ENCODE measurements around the gene DYNLT2.

The DYNLT2 gene

DNA sequence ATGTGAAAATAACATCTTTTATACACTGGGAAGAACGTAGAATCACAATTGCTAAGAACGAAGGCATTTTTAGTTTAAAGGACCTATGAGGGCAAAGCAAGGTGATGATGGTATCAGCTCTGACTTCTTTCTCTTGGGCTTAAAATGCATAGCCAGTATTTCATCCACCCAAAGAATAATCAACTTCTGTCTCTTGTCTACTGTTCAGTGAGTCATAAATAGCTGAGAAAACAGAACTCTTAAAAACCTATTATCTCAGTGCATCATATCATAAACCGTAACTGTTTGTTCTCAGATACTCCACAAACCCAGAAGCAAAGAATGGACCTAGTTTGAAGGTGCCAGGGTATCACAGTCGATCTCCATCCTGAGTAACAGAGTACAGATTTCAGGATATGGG lies 32.3 kb downstream of the DYNLT2 start:
- peaks cover 16% of the 10 kb centered on the region for H4K20me1 ChIP-seq (ENCODE audit: insufficient read depth, low read length)
- H3K27ac ChIP-seq (ENCODE audit: low read length): no peak overlapping the region
- no peak overlapping the region for H3K4me3 ChIP-seq (ENCODE audit: low read length)
- H3K4me2 ChIP-seq (ENCODE audit: low read length): no peak overlapping the region
- TF ChIP-seq EZH2phosphoT487 (IDR thresholded peaks at IDR 0.05; ENCODE audit: low read depth): no peak
- TF ChIP-seq, protein P1, sequence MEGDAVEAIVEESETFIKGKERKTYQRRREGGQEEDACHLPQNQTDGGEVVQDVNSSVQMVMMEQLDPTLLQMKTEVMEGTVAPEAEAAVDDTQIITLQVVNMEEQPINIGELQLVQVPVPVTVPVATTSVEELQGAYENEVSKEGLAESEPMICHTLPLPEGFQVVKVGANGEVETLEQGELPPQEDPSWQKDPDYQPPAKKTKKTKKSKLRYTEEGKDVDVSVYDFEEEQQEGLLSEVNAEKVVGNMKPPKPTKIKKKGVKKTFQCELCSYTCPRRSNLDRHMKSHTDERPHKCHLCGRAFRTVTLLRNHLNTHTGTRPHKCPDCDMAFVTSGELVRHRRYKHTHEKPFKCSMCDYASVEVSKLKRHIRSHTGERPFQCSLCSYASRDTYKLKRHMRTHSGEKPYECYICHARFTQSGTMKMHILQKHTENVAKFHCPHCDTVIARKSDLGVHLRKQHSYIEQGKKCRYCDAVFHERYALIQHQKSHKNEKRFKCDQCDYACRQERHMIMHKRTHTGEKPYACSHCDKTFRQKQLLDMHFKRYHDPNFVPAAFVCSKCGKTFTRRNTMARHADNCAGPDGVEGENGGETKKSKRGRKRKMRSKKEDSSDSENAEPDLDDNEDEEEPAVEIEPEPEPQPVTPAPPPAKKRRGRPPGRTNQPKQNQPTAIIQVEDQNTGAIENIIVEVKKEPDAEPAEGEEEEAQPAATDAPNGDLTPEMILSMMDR (IDR thresholded peaks at IDR 0.05; ENCODE audit: low read depth, low read length): no peak
- no peak overlapping the region for H2AFZ ChIP-seq (ENCODE audit: low read depth, low read length)
- H3K9ac ChIP-seq (ENCODE audit: low read length): no peak overlapping the region
- H3K9me3 ChIP-seq (ENCODE audit: insufficient read depth, low read length): no peaks in the 10 kb centered on the region
- peaks cover 52% of the 10 kb centered on the region for H3K79me2 ChIP-seq (ENCODE audit: low read length)
- peaks cover 9% of the 10 kb centered on the region; the same call in 1 of the 2 replicates for H3K4me1 ChIP-seq (ENCODE audit: low read length)
- no peaks in the 10 kb centered on the region for H3K36me3 ChIP-seq (replicated peaks; ENCODE audit: low read depth, low read length)
- H3K27me3 ChIP-seq (ENCODE audit: low read depth, low read length): no peaks in the 10 kb centered on the region

DNA sequence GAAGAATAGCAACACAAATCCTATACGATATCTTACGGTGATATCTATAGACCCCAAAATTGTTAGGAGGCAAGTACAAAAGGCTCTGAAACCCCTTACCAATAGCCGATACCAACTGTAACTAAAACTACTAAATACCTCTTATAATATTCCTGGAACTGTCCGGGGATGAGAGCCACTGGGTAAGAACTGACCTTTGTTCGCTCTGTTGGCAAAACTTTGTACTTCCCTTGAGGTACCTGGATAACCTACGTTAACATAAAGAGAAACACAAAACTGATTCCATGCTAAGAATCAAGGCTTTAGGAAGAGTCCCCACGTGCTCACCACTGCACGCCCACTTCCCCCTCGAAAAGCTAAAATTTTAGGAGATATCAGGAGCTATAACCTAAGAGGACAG lies 36.8 kb downstream of the DYNLT2 start:
- H3K27me3 ChIP-seq (ENCODE audit: low read depth, low read length): no peaks in the 10 kb centered on the region
- peaks cover 13% of the 10 kb centered on the region for H3K79me2 ChIP-seq (ENCODE audit: low read length)
- H2AFZ ChIP-seq (ENCODE audit: low read depth, low read length): no peak overlapping the region
- H3K9me3 ChIP-seq (ENCODE audit: insufficient read depth, low read length): no peaks in the 10 kb centered on the region
- no peak overlapping the region for H3K9ac ChIP-seq (ENCODE audit: low read length)
- no peak overlapping the region for H3K4me3 ChIP-seq (ENCODE audit: low read length)
- H3K4me1 ChIP-seq (ENCODE audit: low read length): peaks cover 3% of the 10 kb centered on the region
- H3K27ac ChIP-seq (ENCODE audit: low read length): no peak overlapping the region
- H3K4me2 ChIP-seq (ENCODE audit: low read length): no peak overlapping the region
- no peak for TF ChIP-seq EZH2phosphoT487 (IDR thresholded peaks at IDR 0.05; ENCODE audit: low read depth)
- TF ChIP-seq, protein P1 (IDR thresholded peaks at IDR 0.05; ENCODE audit: low read depth, low read length): no peak
- no peaks in the 10 kb centered on the region for H4K20me1 ChIP-seq (ENCODE audit: insufficient read depth, low read length)
- H3K36me3 ChIP-seq (replicated peaks; ENCODE audit: low read depth, low read length): peaks cover 5% of the 10 kb centered on the region

DNA sequence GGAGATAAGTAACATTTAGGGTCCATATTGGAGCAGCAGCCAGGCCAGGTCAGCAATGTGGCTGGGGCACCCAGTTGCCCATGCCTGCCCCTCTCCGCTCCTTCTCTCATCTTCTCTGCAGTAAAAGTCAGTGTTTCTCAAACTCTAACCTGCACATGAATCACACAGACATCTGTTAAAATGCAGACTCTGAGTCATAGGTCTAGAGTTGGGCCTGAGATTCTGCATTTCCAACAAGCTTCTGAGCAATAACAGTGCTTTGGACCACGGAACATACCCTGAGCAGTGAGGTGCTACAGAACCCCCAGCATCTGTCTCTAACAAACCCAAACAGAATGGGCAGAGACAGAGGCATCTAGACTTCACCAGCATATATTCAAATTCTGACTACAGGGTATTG lies 37.2 kb downstream of the DYNLT2 start:
- no peaks in the 10 kb centered on the region for H3K27me3 ChIP-seq (ENCODE audit: low read depth, low read length)
- no peak overlapping the region for H3K27ac ChIP-seq (ENCODE audit: low read length)
- H2AFZ ChIP-seq (ENCODE audit: low read depth, low read length): no peak overlapping the region
- TF ChIP-seq EZH2phosphoT487 (IDR thresholded peaks at IDR 0.05; ENCODE audit: low read depth): no peak
- TF ChIP-seq, protein P1 (IDR thresholded peaks at IDR 0.05; ENCODE audit: low read depth, low read length): no peak
- H3K4me3 ChIP-seq (ENCODE audit: low read length): no peak overlapping the region
- H3K9me3 ChIP-seq (ENCODE audit: insufficient read depth, low read length): no peaks in the 10 kb centered on the region
- no peak overlapping the region for H3K4me2 ChIP-seq (ENCODE audit: low read length)
- H3K79me2 ChIP-seq (ENCODE audit: low read length): peaks cover 9% of the 10 kb centered on the region
- H3K9ac ChIP-seq (ENCODE audit: low read length): no peak overlapping the region
- no peaks in the 10 kb centered on the region for H4K20me1 ChIP-seq (ENCODE audit: insufficient read depth, low read length)
- peaks cover 5% of the 10 kb centered on the region for H3K36me3 ChIP-seq (replicated peaks; ENCODE audit: low read depth, low read length)
- H3K4me1 ChIP-seq (ENCODE audit: low read length): peaks cover 8% of the 10 kb centered on the region

DNA sequence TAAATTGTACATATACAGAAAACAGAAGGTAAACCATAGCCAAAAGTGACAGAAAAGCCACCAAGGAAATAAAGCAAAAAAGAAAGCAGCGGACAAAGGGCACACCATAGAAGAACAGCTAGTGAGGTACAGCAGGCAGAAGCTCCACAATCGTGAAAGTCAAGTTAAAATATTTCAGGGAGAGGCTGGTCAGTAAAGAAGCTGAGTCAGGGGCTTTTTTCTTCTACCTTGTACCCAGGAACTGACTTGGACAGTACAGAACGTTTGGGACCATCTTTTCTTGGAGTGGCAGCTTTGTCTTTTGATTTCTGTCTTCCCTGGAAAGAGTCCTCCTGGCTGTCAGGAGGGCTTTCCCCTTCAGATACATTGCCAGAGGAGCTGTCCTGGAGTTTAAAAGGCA lies 41.4 kb downstream of the DYNLT2 start:
- H3K79me2 ChIP-seq (ENCODE audit: low read length): peaks cover 6% of the 10 kb centered on the region
- H3K27ac ChIP-seq (ENCODE audit: low read length): no peak overlapping the region
- no peak for TF ChIP-seq EZH2phosphoT487 (IDR thresholded peaks at IDR 0.05; ENCODE audit: low read depth)
- TF ChIP-seq, protein P1 (IDR thresholded peaks at IDR 0.05; ENCODE audit: low read depth, low read length): no peak
- H3K36me3 ChIP-seq (replicated peaks; ENCODE audit: low read depth, low read length): peaks cover 5% of the 10 kb centered on the region
- no peak overlapping the region for H3K4me3 ChIP-seq (ENCODE audit: low read length)
- no peak overlapping the region for H3K9ac ChIP-seq (ENCODE audit: low read length)
- no peaks in the 10 kb centered on the region for H3K27me3 ChIP-seq (ENCODE audit: low read depth, low read length)
- no peak overlapping the region for H3K4me2 ChIP-seq (ENCODE audit: low read length)
- H2AFZ ChIP-seq (ENCODE audit: low read depth, low read length): no peak overlapping the region
- H3K4me1 ChIP-seq (ENCODE audit: low read length): peaks cover 11% of the 10 kb centered on the region
- H4K20me1 ChIP-seq (ENCODE audit: insufficient read depth, low read length): 0 out of 2 replicates have a peak, but pooled peaks cover 3% of the 10 kb centered on the region
- no peaks in the 10 kb centered on the region for H3K9me3 ChIP-seq (ENCODE audit: insufficient read depth, low read length)

Data from OCI-LY3 (cell line).